ENCODE data around the gene ZNF561. TPM values are rescaled to one million over a fixed set of nuclear protein-coding genes. Genes with fewer than 3 reads are reported as not detected.

The ZNF561 gene
- total and polyA plus RNA-seq, 7 experiments from 2014 or later: 17.0 to 72.5 (median 38.1) TPM

GRCh38 chr19:9622531-9622930 is 1.5 kb upstream of the ZNF561 start:
- POLR2A ChIA-PET: interaction anchor here (0.8 to 2.3 kb wide), 4 partner anchors 53 to 205 kb away, joined by 3 to 20 read pairs (median 4); partner anchors contain the start of genes UBL5 and ZNF846
- Mint-ChIP-seq H3K4me1 (peaks cover 13 to 34% (median 25%) of the 10 kb centered on the region in 7 donors), H3K27me3 (peaks cover 0 to 4% (median 0%) of the 10 kb centered on the region in 5 donors), H3K4me3 (peak overlapping the region in 8 of 10 donors; percentile 6 to 72 (median 45)), H3K9me3 (peaks cover 0 to 12% (median 4%) of the 10 kb centered on the region in 11 donors), H3K36me3 (peaks cover 0 to 39% (median 16%) of the 10 kb centered on the region in 5 donors), H3K27ac (peak overlapping the region in 5 of 9 donors; percentile 41 to 81 (median 50))
- DNase-seq: no peak
- H3K4me1 ChIP-seq (ENCODE audit: control insufficient read depth in 2 of 2, insufficient read depth in 2 of 2, low read length in 2 of 2): peaks cover 12 to 13% of the 10 kb centered on the region in 2 donors
- no peak overlapping the region for H3K4me3 ChIP-seq (ENCODE audit: low read length)
- intact Hi-C loops (cut with micrococcal nuclease): loop anchor here in 1 of 2 donors (5.0 to 10.0 kb wide), 2 partner anchors 185 to 418 kb away; partner anchors contain the start of gene ZNF266
- H3K27me3 ChIP-seq (ENCODE audit: control insufficient read depth in 2 of 2, insufficient read depth in 2 of 2, low read length in 2 of 2): no peaks in the 10 kb centered on the region
- peaks cover 7 to 20% (median 8%) of the 10 kb centered on the region in 3 experiments for H3K36me3 ChIP-seq (ENCODE audit: control insufficient read depth in 2 of 3, insufficient read depth in 3 of 3, low read length in 3 of 3)
- no peak for ATAC-seq
- CTCF ChIA-PET: interaction anchor here (1.1 kb wide), 1 partner anchor 37 kb away, joined by 3 read pairs; no protein-coding TSS in a partner anchor
- H3K9me3 ChIP-seq (ENCODE audit: control insufficient read depth in 2 of 3, low read length in 3 of 3): no peaks in the 10 kb centered on the region
- H3K27ac ChIP-seq (ENCODE audit: low read depth, low read length): no peak overlapping the region

DNA sequence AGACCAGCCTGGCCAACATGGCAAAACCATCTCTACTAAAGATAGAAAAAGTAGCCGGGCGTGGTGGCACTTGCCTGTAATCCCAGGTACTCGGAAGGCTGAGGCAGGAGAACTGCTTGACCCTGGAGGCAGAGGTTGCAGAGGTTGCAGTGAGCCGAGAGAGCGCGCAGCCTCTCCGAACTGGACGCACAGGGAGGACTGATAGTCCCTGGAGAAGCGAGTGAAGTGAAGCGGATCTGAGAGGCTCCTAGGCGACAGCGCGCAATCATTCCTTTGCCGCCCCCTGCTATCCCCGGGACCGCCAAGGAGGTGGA is 233 bp downstream of the ZNF561 start:
- Mint-ChIP-seq H3K9me3 (peaks cover 0 to 14% (median 6%) of the 10 kb centered on the region in 11 donors), H3K27me3 (peaks cover 0 to 4% (median 0%) of the 10 kb centered on the region in 5 donors), H3K4me3 (peak overlapping the region; percentile 96 to 100 (median 99)), H3K4me1 (peaks cover 9 to 31% (median 22%) of the 10 kb centered on the region in 7 donors), H3K36me3 (peaks cover 2 to 47% (median 22%) of the 10 kb centered on the region in 5 donors), H3K27ac (peak overlapping the region; percentile 99 to 100 (median 100))
- ATAC-seq (no peak), DNase-seq (no peak)
- Histone ChIP-seq H3K27ac (ENCODE audit: low read depth, low read length) (peak overlapping the region; percentile 89), H3K36me3 (ENCODE audit: control insufficient read depth in 2 of 3, insufficient read depth in 3 of 3, low read length in 3 of 3) (peaks cover 8 to 35% (median 21%) of the 10 kb centered on the region in 3 experiments), H3K4me1 (ENCODE audit: control insufficient read depth in 2 of 2, insufficient read depth in 2 of 2, low read length in 2 of 2) (peaks cover 12 to 13% of the 10 kb centered on the region in 2 donors), H3K4me3 (ENCODE audit: low read length) (peak overlapping the region; percentile 96), H3K27me3 (ENCODE audit: control insufficient read depth in 2 of 2, insufficient read depth in 2 of 2, low read length in 2 of 2) (no peaks in the 10 kb centered on the region), H3K9me3 (ENCODE audit: control insufficient read depth in 2 of 3, low read length in 3 of 3) (no peaks in the 10 kb centered on the region)
- intact Hi-C loops (cut with micrococcal nuclease): loop anchor here (1.0 to 10.0 kb wide), 15 partner anchors 34 to 788 kb away; partner anchors contain the start of genes FBXL12 (in 2 of the 2), ZNF846 (in 2 of the 2), MBD3L1 (in 1 of the 2) and UBL5 (in 1 of the 2)
- POLR2A ChIA-PET: interaction anchor here (1.7 kb wide), 1 partner anchor 148 kb away, joined by 6 read pairs; the partner anchor contains the start of gene ZNF846
- CTCF ChIA-PET: interaction anchor here (0.8 to 1.1 kb wide), 3 partner anchors 34 to 176 kb away, joined by 3 read pairs; partner anchors contain the start of gene ZNF121

- Mint-ChIP-seq H3K4me1 (peaks cover 4 to 11% (median 8%) of the 10 kb centered on the region in 7 donors), H3K36me3 (peaks cover 4 to 81% (median 60%) of the 10 kb centered on the region in 5 donors), H3K4me3 (no peak overlapping the region), H3K27me3 (no peaks in the 10 kb centered on the region), H3K27ac (no peak overlapping the region), H3K9me3 (peaks cover 0 to 41% (median 25%) of the 10 kb centered on the region in 11 donors)
- no peak overlapping the region for H3K4me3 ChIP-seq (ENCODE audit: low read length)
- POLR2A ChIA-PET: no interaction called here
- peaks cover 2 to 26% (median 13%) of the 10 kb centered on the region in 3 experiments for H3K9me3 ChIP-seq (ENCODE audit: control insufficient read depth in 2 of 3, low read length in 3 of 3)
- DNase-seq (no peak), ATAC-seq (no peak)
- H3K4me1 ChIP-seq (ENCODE audit: control insufficient read depth in 2 of 2, insufficient read depth in 2 of 2, low read length in 2 of 2): peaks cover 6 to 8% of the 10 kb centered on the region in 2 donors
- no peak overlapping the region for H3K27ac ChIP-seq (ENCODE audit: low read depth, low read length)
- H3K27me3 ChIP-seq (ENCODE audit: control insufficient read depth in 2 of 2, insufficient read depth in 2 of 2, low read length in 2 of 2): no peaks in the 10 kb centered on the region
- CTCF ChIA-PET: no interaction called here
- intact Hi-C loops (cut with micrococcal nuclease): no loop called here
- peaks cover 44 to 85% (median 64%) of the 10 kb centered on the region in 3 experiments for H3K36me3 ChIP-seq (ENCODE audit: control insufficient read depth in 2 of 3, insufficient read depth in 3 of 3, low read length in 3 of 3)
Observed at GRCh38 chr19:9615844-9616243, 5.2 kb downstream of the ZNF561 start.

GRCh38 chr19:9610484-9611113 is 10.4 kb downstream of the ZNF561 start:
- Mint-ChIP-seq H3K9me3 (peaks cover 0 to 89% (median 61%) of the 10 kb centered on the region in 11 donors), H3K4me3 (no peak overlapping the region)

DNA sequence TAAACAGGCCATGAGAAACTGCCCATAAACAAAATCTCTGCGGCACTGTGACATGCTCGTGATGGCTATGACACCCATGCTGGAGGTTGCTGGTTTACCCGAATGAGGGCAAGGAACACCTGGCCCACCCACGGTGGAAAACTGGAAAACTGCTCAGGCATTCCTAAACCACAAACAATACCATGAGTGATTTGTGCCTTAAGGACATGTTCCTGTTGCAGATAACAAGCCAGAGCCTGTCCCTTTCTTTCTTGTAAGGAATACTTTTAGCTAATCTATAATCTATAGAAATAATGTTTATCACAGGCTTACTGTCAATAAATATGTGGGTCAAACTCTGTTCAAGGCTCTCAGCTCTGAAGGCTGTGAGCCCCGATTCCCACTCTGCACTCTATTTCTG is 12.1 kb downstream of the ZNF561 start:
- Mint-ChIP-seq H3K4me3 (no peak overlapping the region), H3K36me3 (peaks cover 19 to 71% (median 62%) of the 10 kb centered on the region in 5 donors), H3K27ac (no peak overlapping the region), H3K9me3 (peaks cover 0 to 89% (median 66%) of the 10 kb centered on the region in 11 donors), H3K4me1 (no peaks in the 10 kb centered on the region), H3K27me3 (no peaks in the 10 kb centered on the region)
- DNase-seq (no peak), ATAC-seq (no peak)
- peaks cover 25 to 51% (median 32%) of the 10 kb centered on the region in 3 experiments for H3K36me3 ChIP-seq (ENCODE audit: control insufficient read depth in 2 of 3, insufficient read depth in 3 of 3, low read length in 3 of 3)
- no peaks in the 10 kb centered on the region for H3K27me3 ChIP-seq (ENCODE audit: control insufficient read depth in 2 of 2, insufficient read depth in 2 of 2, low read length in 2 of 2)
- no peak overlapping the region for H3K27ac ChIP-seq (ENCODE audit: low read depth, low read length)
- CTCF ChIA-PET: no interaction called here
- H3K9me3 ChIP-seq (ENCODE audit: control insufficient read depth in 2 of 3, low read length in 3 of 3): peaks cover 4 to 80% (median 26%) of the 10 kb centered on the region in 3 experiments
- intact Hi-C loops (cut with micrococcal nuclease): no loop called here
- H3K4me3 ChIP-seq (ENCODE audit: low read length): no peak overlapping the region
- H3K4me1 ChIP-seq (ENCODE audit: control insufficient read depth in 2 of 2, insufficient read depth in 2 of 2, low read length in 2 of 2): no peaks in the 10 kb centered on the region
- POLR2A ChIA-PET: no interaction called here

More at GRCh38 chr19:9610484-9611113, 10.4 kb downstream of the ZNF561 start:
- intact Hi-C loops (cut with micrococcal nuclease): no loop called here
- CTCF ChIA-PET: no interaction called here
- DNase-seq: peak in 2 of 9 donors; percentile 1 to 7
- H3K9me3 ChIP-seq (ENCODE audit: control insufficient read depth in 2 of 3, low read length in 3 of 3): peaks cover 4 to 76% (median 22%) of the 10 kb centered on the region in 3 experiments
- no peaks in the 10 kb centered on the region for H3K4me1 ChIP-seq (ENCODE audit: control insufficient read depth in 2 of 2, insufficient read depth in 2 of 2, low read length in 2 of 2)
- peaks cover 37 to 68% (median 44%) of the 10 kb centered on the region in 3 experiments for H3K36me3 ChIP-seq (ENCODE audit: control insufficient read depth in 2 of 3, insufficient read depth in 3 of 3, low read length in 3 of 3)
- H3K4me3 ChIP-seq (ENCODE audit: low read length): no peak overlapping the region
- peaks cover 19 to 84% (median 74%) of the 10 kb centered on the region in 5 donors for H3K36me3 Mint-ChIP-seq
- POLR2A ChIA-PET: interaction anchor here (0.6 kb wide), 1 partner anchor 32 kb away, joined by 3 read pairs; no protein-coding TSS in a partner anchor
- no peaks in the 10 kb centered on the region for H3K27me3 Mint-ChIP-seq
- no peaks in the 10 kb centered on the region for H3K4me1 Mint-ChIP-seq
- no peak overlapping the region for H3K27ac Mint-ChIP-seq
- no peak overlapping the region for H3K27ac ChIP-seq (ENCODE audit: low read depth, low read length)
- no peaks in the 10 kb centered on the region for H3K27me3 ChIP-seq (ENCODE audit: control insufficient read depth in 2 of 2, insufficient read depth in 2 of 2, low read length in 2 of 2)
- no peak for ATAC-seq

- peaks cover 4 to 14% (median 9%) of the 10 kb centered on the region in 5 donors for H3K36me3 Mint-ChIP-seq
- H3K4me1 Mint-ChIP-seq: no peaks in the 10 kb centered on the region
- Histone ChIP-seq H3K27ac (ENCODE audit: low read depth, low read length) (no peak overlapping the region), H3K36me3 (ENCODE audit: control insufficient read depth in 2 of 3, insufficient read depth in 3 of 3, low read length in 3 of 3) (no peaks in the 10 kb centered on the region), H3K4me1 (ENCODE audit: control insufficient read depth in 2 of 2, insufficient read depth in 2 of 2, low read length in 2 of 2) (no peaks in the 10 kb centered on the region), H3K27me3 (ENCODE audit: control insufficient read depth in 2 of 2, insufficient read depth in 2 of 2, low read length in 2 of 2) (no peaks in the 10 kb centered on the region), H3K9me3 (ENCODE audit: control insufficient read depth in 2 of 3, low read length in 3 of 3) (peaks cover 0 to 20% (median 0%) of the 10 kb centered on the region in 3 experiments), H3K4me3 (ENCODE audit: low read length) (no peak overlapping the region)
- ATAC-seq (no peak), DNase-seq (no peak)
- no peak overlapping the region for H3K27ac Mint-ChIP-seq
- intact Hi-C loops (cut with micrococcal nuclease): no loop called here
- H3K27me3 Mint-ChIP-seq: peaks cover 0 to 18% (median 5%) of the 10 kb centered on the region in 5 donors
- peak overlapping the region in 1 of 10 donors; percentile 21 for H3K4me3 Mint-ChIP-seq
- H3K9me3 Mint-ChIP-seq: peaks cover 0 to 40% (median 16%) of the 10 kb centered on the region in 11 donors
- ChIA-PET CTCF (no interaction called here), POLR2A (no interaction called here)
Observed at GRCh38 chr19:9597027-9597426, 24.0 kb downstream of the ZNF561 start.
